Adipose tissue (tissue), 3 donors: ENCODE measurements around the gene SLK. TPM values are rescaled to one million over a fixed set of nuclear protein-coding genes. Genes with fewer than 3 reads are reported as not detected.

Source experiments
- H3K27ac ChIP-seq: one replicate; pipeline ENCODE4 v1.5.1; 2013; ENCODE audit warnings: low read depth, low read length
- WGBS, 3 donors: extraction: QIAGEN DNeasy Blood & Tissue Kit; methylation state at CpG; one replicate each; pipeline ENCODE4 v1.1.7; 2013; 5-methylcytosine and 5-hydroxymethylcytosine counted together
- polyA plus RNA-seq, 3 donors: library from polyadenylated mRNA; stranded (reverse); fragments of 200-250 nt; gene quantifications; one replicate each; pipeline ENCODE4 v1.2.3, GENCODE V29; 2013
- donor health status: healthy with polysubstance abuse.
- donor health status: Bipolar disorder and iron deficiency.
- donor health status: healthy.

The SLK gene
- polyA plus RNA-seq, 3 donors: 8.2 to 21.3 (median 17.1) TPM

DNA sequence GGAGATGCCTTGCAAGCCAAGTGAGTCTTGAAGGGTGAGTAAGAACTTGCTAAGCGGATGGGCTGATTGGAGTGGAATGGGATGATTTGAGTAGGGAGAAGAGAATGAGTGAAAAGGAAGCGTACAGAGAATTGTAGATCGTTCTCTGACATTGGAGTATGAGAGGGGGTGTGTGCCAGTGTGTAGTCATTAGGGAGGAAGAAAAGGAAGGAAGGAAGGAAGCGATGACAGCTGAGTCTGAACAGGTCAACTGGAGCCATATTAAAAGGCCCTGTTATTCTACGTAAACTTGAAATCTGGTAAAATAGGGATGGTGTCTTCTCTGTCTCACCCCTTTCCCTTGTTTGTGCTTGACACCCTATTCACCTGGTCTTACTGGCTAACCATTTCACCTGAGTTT is 55.1 kb downstream of the SLK start:
- WGBS, 3 donors: 75 to 93% (median 85%) methylated on average over 5 of the region's 5 CpGs
- H3K27ac ChIP-seq: no peak overlapping the region

DNA sequence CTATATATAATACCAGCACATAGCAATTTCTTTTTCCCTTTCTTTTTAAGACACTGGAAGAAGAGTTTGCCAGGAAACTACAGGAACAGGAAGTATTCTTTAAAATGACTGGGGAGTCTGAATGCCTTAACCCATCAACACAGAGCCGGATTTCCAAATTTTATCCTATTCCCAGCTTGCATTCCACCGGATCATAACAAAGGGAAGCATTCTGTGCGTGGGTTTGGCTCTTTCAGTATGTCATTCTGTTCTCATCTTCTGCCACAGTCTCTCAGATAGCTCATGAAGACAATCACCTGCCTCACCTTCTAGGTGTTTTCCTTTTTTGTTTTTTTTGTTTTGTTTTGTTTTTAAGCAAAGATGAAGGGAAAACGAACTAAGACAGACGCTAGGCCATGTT is 58.6 kb downstream of the SLK start:
- 66 to 82% (median 78%) methylated on average over 5 of the region's 5 CpGs for WGBS, 3 donors

DNA sequence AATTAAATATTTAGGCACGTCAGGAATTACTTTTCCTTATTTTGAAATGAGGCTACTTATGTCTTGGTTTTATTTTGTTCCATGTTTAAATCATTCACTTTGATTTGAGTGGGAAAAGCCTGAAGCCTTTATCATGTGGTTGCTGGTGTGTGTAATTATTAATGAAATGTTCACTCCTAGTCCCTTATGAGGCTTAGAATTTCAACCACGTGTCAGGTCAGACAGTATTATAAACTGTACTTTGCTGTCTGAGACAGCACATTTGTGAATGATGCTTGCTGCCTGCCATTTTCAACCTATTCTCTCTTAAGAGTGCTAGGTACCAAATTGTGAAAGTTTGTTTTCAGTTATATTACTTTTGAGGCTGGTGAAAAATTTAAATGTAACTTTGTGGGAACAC is 59.8 kb downstream of the SLK start:
- H3K27ac ChIP-seq: no peak overlapping the region
- 30 to 76% (median 72%) methylated on average over 2 of the region's 2 CpGs for WGBS, 3 donors

More for the DNA sequence above, 58.6 kb downstream of the SLK start:
- H3K27ac ChIP-seq: no peak overlapping the region

DNA sequence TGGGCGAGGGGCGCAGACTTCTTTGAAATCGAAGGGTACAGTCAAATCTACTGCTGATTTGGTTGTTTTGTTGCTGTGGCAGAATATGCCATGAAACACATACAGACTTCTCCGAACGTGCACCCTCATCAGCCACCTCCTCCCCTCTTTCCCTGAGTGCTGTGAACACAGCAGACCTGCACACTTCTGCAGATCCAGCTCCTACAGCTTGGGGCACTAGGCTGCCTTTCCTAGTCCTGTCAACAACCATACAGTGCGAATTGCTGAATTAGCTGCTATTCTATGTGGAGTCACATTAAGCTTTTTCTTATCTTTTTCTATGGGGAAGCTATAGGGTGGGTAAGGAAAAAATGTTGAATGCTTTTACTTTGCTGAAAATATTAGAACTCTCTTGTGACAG is 61.2 kb downstream of the SLK start:
- H3K27ac ChIP-seq: no peak overlapping the region

DNA sequence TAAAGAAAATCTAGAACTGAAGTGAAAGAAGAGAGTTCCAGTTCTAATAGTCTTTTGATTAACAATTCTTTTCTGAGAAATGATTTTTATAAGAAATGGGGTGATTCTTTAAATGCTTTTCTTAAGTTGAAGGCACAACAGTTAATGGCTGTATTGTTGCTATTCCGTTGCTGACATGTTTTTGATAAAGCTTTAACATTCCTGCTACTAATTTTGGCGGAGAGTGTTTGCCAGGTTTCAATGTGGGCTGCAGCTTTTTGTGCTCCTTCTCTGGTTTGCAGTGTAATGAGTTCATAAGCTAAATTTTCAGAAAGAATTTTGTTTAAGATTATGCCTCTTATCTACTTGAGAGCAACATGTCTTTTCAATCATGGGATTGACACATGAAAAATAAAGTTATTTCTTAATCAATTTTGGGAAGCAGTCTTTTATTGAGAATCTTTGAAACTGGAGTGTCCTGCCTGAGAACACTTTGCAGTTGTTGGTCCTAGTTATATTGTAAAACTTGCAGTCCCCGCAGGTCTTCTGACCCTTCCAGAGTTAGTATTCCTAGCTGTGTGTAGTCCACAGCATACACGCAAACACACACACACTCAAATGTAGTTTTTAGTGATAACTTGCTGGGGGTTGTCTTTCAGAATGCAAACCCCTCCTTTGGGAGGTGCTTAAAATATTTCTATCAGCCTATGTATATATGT is 62.0 kb downstream of the SLK start:
- 75 to 83% (median 77%) methylated on average over 4 of the region's 4 CpGs for WGBS, 3 donors
- no peak overlapping the region for H3K27ac ChIP-seq

More for the DNA sequence above, 61.2 kb downstream of the SLK start:
- WGBS, 3 donors: 86 to 87% (median 87%) methylated on average over 6 of the region's 6 CpGs

DNA sequence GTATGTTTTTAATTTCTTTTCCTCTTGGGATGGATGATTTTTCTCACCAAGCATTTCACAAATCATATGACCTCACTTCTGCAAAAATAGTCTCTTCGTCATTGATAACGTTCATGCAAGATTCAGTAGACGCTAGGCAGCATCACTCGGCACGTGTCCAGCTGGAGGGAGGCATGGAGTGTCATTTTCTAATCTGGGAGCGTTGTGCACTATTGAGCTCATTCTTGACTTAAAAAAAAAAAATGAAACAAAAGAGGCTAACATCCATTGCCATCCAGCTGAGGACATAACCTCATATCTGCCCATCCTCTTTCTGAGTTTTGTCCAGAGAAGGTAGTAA is 62.6 kb downstream of the SLK start:
- H3K27ac ChIP-seq: no peak overlapping the region
- 66 to 88% (median 67%) methylated on average over 6 of the region's 6 CpGs for WGBS, 3 donors

DNA sequence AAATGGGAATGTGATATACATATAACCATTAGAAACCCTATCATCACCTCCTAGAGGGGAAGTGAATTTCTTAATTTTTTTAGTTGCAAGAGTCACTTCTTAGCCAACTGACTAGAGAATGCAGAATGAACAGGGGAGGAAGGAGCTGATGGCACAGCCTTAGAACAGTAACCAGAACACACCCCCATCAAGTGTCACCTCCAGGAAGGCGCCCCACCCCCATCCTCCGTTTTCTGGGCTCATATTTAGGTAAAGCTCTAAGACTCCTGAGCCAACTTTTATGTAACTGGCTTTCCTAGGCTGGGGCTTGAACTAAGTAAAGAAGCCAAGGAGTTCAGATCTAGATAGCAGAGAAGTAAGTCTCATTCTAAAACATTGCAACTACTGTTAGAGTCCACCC is 64.7 kb downstream of the SLK start:
- WGBS, 3 donors: 61 to 79% (median 78%) methylated on average over 2 of the region's 2 CpGs
- no peak overlapping the region for H3K27ac ChIP-seq

DNA sequence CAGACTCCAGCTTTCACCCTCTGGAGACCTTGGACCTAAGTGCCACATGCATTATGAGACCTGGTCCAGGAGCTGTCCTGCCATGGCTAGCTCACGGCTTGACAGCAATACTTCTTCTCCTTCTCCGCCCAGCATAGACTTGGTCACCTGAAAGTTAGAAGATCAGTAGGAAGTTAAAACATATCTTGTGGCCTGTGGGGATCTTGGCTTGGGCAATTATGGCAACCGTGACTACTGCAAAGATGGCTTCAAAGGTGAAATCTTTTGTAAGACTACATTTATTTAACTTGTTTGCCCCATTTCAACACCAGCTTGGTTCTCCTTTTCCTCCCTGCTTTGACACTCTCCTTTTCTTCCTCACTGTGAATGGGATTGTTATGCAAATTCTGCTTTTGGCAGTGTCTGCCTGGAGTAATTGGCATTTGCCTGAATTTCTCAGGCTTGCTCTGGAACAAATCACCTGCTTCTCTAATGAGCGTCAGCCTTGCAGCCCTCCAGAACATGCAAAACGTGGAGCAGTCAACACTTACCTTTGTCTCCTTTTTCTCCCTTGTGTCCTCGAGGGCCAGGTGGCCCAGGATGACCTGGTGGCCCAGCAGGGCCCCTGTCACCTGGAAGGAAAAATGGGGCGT is 65.3 kb downstream of the SLK start:
- H3K27ac ChIP-seq: no peak overlapping the region
- whole genome bisulfite sequencing, 3 donors: 65 to 84% (median 74%) methylated on average over 7 of the region's 7 CpGs

DNA sequence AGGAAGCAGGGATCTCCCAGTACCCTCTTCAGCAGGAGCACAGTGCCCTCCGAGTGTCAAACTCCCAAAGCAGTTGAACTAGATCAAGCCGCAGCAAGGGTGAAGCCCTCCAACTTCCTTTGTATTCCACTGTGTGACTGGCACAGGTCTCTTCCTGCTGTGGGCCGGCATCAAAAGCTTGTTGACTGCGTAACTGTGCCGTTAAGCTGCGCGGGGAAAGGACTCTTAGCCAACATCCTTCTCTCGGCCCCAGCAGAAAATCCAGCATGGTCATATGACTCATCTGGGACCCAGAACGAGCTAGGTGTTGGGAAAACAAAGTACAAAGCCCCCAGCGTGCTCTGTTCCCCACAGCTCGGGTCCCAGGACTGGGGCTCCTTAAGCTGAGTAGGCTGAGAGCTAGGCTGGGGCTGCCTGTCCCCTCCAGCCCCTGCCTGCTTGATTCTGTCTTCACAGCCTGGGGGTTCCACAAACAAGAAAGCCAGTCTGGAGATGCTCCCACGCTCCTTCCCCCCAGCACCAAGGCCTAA is 66.5 kb downstream of the SLK start:
- 54 to 86% (median 61%) methylated on average over 12 of the region's 12 CpGs for WGBS, 3 donors
- no peak overlapping the region for H3K27ac ChIP-seq

DNA sequence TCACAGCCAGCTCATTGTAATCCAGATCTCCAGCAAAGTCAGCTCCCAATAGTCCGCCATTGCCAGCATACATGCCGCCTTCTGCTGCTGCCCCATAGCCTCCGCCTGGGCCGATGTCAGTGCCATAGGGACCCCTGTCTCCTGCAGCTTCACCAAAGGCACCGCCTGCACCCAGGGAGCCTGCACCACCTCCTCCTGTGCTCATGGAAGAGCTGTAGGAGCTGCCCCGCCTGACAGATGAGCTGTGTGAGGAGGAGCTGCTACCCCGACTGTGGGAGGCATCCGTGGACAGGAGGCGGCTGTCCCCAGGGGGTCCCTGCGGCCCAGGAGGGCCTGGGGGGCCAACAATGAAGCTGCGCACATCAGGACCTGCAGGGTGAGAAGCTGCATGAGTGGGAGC is 67.0 kb downstream of the SLK start:
- 85 to 90% (median 86%) methylated on average over 11 of the region's 11 CpGs for WGBS, 3 donors
- no peak overlapping the region for H3K27ac ChIP-seq

DNA sequence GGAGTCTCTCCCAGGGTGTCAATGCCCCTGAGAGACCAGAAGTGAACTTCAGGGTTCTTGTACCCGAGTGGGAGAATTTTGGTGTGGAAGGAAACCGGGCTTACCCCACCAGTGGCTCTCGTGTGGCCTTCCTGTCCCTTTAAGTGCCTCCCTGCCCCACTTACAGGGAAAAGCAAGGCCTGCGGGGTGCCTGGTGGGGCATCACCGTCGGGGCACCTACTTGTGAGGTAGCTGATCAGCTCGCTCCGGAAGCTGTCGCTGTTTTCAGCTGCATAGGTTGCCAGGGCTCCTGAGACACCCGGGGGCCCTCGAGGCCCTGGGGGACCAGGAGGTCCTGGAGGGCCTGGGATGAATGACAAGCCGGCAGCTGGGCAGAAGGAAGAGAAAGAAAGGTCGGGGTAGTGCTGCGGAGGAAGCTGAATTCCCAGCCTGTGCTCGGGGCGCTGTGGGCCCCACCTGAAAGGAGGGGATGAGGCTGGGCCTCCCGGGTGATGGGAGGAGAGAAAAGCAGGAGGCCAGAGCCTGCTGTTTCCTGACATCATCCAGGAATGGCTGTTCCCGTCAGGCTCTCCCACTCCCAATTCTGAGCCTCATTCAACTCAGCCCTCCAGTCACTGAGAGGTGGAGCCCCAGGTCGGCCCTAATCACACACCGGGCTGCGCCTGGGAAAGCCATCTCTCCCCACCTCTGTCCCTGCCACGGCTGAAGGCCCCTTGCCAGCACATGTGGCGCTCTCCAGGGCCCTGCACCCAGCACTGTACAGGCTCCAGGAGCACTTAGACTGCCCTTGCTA is 67.7 kb downstream of the SLK start:
- WGBS, 3 donors: 58 to 72% (median 62%) methylated on average over 21 to 23 of the region's 23 CpGs
- no peak overlapping the region for H3K27ac ChIP-seq

DNA sequence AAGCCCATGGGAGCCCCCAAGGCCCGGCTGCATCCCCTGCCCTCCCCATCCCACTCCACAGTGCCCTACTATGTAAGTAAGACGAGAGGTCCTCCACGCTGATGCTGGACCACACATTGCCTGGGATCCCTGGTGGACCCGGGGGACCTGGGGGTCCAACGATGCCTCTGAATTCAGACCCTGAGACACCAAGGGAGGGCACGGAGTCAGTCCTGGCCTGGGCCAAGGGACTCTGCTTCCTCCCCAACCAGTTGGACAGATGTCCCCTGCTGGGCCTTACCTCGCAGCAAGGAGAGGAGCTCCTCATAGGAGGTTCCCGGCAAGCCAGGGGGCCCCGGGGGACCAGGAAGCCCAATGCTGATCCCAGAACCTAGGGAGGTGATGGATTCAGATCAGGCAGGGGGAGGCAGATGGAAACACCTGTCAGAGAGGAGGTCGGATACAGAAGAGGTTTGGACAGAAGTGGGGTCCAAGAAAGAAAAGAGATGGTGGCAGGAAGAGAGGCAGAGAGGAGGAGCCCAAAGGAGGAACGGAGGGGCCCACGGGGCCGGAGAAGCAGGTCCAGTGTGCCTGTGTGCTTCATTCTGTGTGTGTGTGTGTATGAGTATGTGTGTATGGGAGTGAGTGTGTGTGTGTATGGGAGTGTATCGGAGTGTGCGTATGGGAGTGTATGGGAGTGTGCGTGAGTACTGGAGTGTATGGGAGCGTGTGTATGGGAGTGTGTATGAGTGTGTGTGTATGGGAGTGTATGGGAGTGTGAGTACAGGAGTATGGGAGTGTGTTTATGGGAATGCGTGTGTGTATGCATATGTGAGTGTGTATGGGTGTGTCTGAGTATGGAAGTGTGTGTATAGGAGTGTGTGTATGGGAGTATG is 68.5 kb downstream of the SLK start:
- 75 to 81% (median 75%) methylated on average over 18 of the region's 18 CpGs for WGBS, 3 donors
- H3K27ac ChIP-seq: no peak overlapping the region

DNA sequence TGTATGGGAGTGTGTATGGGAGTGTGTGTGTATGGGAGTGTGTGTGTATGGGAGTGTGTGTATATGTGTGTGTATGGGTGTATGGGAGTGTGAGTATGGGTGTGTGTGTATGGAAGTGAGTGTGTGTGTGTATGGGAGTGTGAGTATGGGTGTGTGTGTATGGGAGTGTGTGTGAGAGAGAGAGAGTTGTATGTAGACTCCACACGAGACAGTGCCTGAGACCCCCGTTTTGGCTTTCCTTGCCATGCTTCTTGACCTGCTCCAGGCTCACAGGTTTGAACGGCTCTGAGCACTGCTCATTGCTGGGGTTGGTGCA is 69.1 kb downstream of the SLK start:
- WGBS, 3 donors: 50 to 71% (median 59%) methylated on average over 3 of the region's 3 CpGs
- no peak overlapping the region for H3K27ac ChIP-seq

DNA sequence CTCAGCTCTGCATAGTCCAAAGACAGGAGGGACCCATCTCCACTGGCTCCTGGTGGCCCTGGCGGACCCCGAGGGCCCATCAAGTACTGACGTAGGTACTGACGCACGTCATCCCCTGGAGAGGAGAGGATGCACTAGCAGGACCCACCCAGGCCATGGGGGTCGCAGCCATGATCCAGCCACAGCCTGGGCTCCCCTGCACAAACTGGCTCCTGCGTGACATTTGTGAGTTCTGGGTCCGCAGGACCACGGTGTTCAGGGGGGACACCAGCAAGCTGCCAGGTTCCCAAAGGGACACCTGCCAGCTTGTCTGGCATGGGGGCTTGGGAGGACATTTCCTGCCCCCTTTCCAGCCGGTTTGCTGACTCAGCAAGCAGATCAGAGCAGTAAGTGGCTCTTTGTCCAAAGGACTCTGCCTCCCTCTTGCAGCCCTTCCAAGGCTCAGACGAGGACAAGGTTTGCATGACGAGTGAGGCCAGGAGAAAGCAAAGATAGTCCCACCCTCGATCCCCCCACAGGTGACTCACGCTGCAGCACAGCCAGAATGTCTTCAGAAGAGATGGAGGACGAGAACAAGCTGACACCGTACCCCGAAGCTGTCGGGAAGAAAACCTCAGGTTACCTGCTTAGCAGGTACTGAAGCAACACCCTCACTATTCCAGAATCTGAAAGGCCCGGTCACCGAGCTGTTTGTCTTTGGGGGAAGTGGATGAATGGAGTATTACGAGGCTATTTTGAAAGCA is 69.7 kb downstream of the SLK start:
- no peak overlapping the region for H3K27ac ChIP-seq
- WGBS, 3 donors: 71 to 73% (median 73%) methylated on average over 21 of the region's 21 CpGs

DNA sequence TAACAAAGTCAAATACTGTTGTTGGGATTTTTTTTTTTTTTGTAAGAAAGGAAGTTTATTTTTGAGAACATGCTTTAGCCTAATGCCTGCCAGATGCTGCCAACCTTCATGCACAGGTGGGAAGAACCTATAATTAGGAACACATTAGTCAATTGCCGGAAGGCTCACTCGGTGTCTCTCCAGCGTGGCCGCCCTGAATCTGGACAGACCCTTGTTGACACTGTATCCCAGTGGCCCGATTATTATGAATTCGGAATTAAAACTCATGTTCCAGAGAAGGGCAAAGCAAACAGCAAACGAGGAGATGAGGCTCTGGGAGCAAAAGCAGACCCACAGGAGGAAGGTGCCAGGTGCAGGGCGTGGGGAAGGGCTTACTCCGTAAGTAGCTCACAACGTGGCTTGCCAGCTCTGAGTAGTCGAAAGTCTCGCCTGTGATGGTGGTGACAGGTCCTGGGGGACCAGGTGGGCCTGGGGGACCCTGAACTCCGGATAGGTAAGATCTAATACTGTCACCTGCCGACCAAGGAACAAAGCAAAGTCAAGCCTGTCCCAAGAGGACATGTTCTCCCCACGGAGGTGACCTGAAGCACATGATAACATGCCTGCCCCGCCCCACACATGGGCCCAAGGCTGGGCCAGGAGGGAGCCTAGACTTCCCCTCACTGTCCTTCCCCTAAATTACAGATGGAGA is 70.5 kb downstream of the SLK start:
- H3K27ac ChIP-seq: no peak overlapping the region
- 75 to 84% (median 83%) methylated on average over 16 of the region's 16 CpGs for WGBS, 3 donors

DNA sequence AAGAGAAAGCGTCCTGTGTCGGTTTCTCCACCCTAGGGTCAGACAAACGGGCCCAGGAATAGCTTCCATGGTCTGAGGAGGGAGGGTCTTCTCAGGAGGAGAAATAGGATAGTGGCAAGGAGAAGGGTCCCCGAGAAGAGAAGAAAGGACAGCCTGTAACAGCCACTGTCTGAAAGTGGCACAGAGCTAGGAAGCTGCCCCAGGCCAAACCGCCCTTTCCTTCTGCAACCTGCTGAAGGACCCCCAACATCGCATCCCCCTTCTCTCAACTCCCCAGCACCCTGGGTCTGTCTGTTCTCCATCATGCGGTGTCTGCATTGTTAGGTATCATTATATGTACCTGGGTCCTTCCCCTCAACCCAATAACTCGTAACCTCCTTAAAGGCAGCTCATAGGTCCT is 71.6 kb downstream of the SLK start:
- WGBS, 3 donors: 87 to 88% (median 87%) methylated on average over 8 of the region's 8 CpGs

DNA sequence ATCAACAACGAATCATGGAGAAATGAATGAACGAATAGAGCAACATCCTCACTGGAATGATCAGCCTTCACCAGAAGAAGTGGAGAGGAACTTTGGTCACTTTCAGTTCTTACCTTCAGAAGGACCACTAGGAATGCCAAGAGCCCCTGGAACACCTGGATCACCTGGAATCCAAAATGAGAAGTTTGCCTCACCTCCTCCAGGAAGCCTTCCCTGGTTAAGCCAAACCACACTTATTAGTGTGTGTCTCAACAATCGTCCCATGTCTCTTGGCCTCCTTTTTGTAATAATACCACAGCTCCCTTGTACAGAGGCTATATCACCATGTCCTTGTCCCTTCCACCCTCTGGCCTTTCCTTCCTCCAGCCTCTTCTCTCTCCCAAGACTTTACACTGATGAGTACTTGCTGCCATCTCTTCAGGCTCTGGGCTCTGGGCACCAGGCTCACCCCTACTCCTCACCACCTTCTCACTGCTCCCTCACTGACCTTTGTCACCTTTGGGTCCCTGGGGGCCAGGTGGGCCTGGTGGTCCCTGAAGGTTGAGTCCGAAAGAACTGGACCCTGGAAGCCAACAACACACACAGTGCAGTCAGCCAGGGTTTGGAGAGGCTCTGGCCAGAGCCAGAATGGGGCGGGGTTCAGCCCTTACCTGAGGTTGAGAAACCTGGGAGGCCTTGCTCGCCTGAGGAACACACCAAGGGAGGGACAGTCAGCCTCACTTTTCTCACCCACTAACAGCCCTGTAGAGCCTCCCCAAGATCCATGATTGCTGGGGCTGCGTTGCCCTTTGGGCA is 72.2 kb downstream of the SLK start:
- H3K27ac ChIP-seq: no peak overlapping the region
- WGBS, 3 donors: 89 to 90% (median 90%) methylated on average over 7 of the region's 7 CpGs

More for the DNA sequence above, 71.6 kb downstream of the SLK start:
- no peak overlapping the region for H3K27ac ChIP-seq
